ENCODE results near the gene MICAL2. TPM values are rescaled to one million over a fixed set of nuclear protein-coding genes. Genes with fewer than 3 reads are reported as not detected.
A peak's percentile ranks its signal among the peaks of the same experiment; 100 is the strongest.

The MICAL2 gene
- total RNA-seq, 1 experiment from 2014 or later, result 247 TPM

DNA sequence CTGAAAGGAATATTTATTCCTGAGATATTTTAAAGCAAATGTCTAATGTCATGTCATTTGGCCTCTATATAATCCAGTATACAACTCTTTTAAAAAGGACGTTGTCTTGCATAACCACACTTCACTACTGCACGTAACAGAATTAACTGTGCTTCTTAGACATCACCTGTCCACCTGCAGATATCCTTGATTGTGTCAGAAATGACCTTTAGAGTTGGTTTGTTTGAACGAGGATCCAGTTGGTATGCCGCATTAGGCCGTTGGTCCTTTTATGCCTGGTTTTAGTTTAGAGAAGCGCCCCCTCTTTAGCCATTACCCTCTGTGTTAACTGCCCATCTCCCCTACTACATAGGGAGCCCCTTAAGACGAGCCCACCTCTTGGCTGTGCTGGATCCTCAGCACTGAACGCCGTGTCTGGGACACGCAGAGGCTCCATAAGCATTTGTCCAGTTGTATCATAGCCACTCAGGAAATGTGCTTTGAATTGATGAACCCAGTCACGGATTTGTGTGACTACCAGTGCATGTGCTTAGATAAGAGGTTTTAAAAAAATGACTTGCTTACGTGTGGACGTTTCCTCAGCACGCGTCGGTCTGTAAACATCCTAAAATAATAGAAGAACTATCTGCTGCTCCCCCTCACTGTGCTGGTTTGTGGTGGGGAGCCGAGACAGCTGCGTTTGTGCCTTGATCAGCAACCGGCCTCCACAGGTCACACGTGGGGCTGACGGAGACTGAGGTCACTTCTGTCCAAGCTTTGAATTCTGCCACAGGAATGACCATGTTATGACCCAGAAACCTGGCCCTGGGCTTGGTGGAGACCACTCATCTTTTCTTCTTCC is 4.0 kb downstream of the MICAL2 start:
- H3K9me3 ChIP-seq, result no peaks in the 10 kb centered on the region
- H3K36me3 ChIP-seq (ENCODE audit: control insufficient read depth, insufficient read depth, low read length), result peaks cover 4% of the 10 kb centered on the region
- H3K4me1 ChIP-seq, result peaks cover 73% of the 10 kb centered on the region
- Mint-ChIP-seq H3K27ac (ENCODE audit: unreplicated experiment) (peak overlapping the region; percentile 83), H3K36me3 (ENCODE audit: insufficient read depth, unreplicated experiment) (peaks cover 58% of the 10 kb centered on the region), H3K4me1 (ENCODE audit: low read depth, unreplicated experiment) (peaks cover 68% of the 10 kb centered on the region), H3K9me3 (ENCODE audit: unreplicated experiment) (no peaks in the 10 kb centered on the region), H3K27me3 (ENCODE audit: insufficient read depth, unreplicated experiment) (no peaks in the 10 kb centered on the region), H3K4me3 (ENCODE audit: unreplicated experiment) (peak overlapping the region; percentile 83)
- intact Hi-C loops (cut with micrococcal nuclease; ENCODE audit: unreplicated experiment), result loop anchor here (1.0 to 5.0 kb wide), 4 partner anchors 30 to 168 kb away; no protein-coding TSS in a partner anchor
- ChIA-PET POLR2A (no interaction called here), CTCF (no interaction called here)
- H3K4me3 ChIP-seq (ENCODE audit: low read depth, low read length), result no peak overlapping the region
- DNase-seq, result peak in 1 of 2 experiments; percentile 73
- BruUV-seq (replicated peaks), result TSS peak; percentile 8
- TF ChIP-seq, protein P1, sequence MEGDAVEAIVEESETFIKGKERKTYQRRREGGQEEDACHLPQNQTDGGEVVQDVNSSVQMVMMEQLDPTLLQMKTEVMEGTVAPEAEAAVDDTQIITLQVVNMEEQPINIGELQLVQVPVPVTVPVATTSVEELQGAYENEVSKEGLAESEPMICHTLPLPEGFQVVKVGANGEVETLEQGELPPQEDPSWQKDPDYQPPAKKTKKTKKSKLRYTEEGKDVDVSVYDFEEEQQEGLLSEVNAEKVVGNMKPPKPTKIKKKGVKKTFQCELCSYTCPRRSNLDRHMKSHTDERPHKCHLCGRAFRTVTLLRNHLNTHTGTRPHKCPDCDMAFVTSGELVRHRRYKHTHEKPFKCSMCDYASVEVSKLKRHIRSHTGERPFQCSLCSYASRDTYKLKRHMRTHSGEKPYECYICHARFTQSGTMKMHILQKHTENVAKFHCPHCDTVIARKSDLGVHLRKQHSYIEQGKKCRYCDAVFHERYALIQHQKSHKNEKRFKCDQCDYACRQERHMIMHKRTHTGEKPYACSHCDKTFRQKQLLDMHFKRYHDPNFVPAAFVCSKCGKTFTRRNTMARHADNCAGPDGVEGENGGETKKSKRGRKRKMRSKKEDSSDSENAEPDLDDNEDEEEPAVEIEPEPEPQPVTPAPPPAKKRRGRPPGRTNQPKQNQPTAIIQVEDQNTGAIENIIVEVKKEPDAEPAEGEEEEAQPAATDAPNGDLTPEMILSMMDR (IDR thresholded peaks at IDR 0.05; ENCODE audit: insufficient read depth in 1 of 2, low read depth in 1 of 2, low read length in 1 of 2, severe bottlenecking in 1 of 2, unreplicated experiment in 1 of 2), result no peak
- H3K27me3 ChIP-seq (replicated peaks; ENCODE audit: control insufficient read depth, insufficient read depth, low read length), result no peaks in the 10 kb centered on the region

DNA sequence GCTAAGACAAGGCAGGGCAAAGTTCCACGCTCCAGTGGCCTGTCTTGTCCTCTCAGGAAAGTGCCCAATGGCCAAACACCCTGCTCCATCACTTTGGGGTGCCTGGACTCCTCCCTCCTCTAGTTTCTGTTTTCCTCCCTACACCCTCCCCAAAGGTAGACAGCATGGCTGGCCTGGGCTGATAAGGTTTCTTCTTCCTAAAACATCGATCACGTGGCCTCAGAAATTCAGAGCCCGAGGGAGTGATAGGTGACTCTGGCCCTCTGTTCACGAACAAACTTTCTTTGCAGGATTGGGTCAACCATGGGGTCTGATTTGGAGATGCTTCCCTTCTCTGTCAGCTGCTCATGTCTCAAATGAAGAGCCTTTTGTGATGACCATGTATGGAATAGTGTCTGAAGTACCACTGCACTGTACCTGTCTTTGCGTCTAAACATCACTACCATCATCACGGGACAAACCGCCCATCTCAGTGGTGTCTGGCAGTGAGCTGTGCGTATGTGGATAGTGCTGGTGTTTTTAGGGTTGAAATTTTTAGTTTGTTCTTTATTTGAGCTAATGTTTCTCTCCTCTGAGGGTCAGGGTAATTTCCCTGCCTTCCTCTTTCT is 6.1 kb downstream of the MICAL2 start:
- POLR2A ChIA-PET, result interaction anchor here (0.7 kb wide), 1 partner anchor 67 kb away, joined by 9 read pairs; no protein-coding TSS in a partner anchor
- H3K4me1 ChIP-seq, result peaks cover 88% of the 10 kb centered on the region
- H3K27me3 Mint-ChIP-seq (ENCODE audit: insufficient read depth, unreplicated experiment), result no peaks in the 10 kb centered on the region

DNA sequence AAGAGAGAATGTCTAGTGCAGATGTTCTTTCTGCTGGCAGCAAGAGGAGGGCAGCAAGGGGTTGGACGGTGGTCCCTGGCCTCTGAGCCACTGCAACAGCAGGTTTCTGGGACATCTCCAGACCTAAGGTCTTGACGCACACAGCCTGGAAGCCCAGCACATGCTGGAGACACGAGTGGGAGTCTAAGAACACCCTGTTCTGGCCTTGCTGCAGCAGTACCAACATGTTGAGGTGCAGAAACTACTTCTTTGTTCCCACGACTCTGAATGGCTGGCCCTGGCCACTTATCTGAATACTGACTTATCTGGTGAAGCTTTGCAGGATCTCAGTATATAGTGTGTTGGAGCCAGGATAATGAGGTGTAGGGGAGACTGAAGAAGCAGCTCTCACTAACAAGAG is 6.8 kb downstream of the MICAL2 start:
- H3K4me3 Mint-ChIP-seq (ENCODE audit: unreplicated experiment), result no peak overlapping the region
- Histone ChIP-seq H3K36me3 (ENCODE audit: control insufficient read depth, insufficient read depth, low read length) (peaks cover 2% of the 10 kb centered on the region), H3K27me3 (replicated peaks; ENCODE audit: control insufficient read depth, insufficient read depth, low read length) (no peaks in the 10 kb centered on the region), H3K9me3 (no peaks in the 10 kb centered on the region), H3K4me1 (peaks cover 90% of the 10 kb centered on the region), H3K4me3 (ENCODE audit: low read depth, low read length) (no peak overlapping the region)
- no peaks in the 10 kb centered on the region for H3K9me3 Mint-ChIP-seq (ENCODE audit: unreplicated experiment)
- peak overlapping the region; percentile 86 for H3K27ac Mint-ChIP-seq (ENCODE audit: unreplicated experiment)
- POLR2A ChIA-PET, result no interaction called here
- no peaks in the 10 kb centered on the region for H3K27me3 Mint-ChIP-seq (ENCODE audit: insufficient read depth, unreplicated experiment)
- no TSS peak for BruUV-seq (replicated peaks)
- peaks cover 81% of the 10 kb centered on the region for H3K4me1 Mint-ChIP-seq (ENCODE audit: low read depth, unreplicated experiment)
- TF ChIP-seq, protein P1 (IDR thresholded peaks at IDR 0.05; ENCODE audit: insufficient read depth in 1 of 2, low read depth in 1 of 2, low read length in 1 of 2, severe bottlenecking in 1 of 2, unreplicated experiment in 1 of 2), result no peak
- DNase-seq, result no peak
- CTCF ChIA-PET, result interaction anchor here (0.6 kb wide), 1 partner anchor 102 kb away, joined by 4 read pairs; no protein-coding TSS in a partner anchor
- intact Hi-C loops (cut with micrococcal nuclease; ENCODE audit: unreplicated experiment), result no loop called here
- peaks cover 74% of the 10 kb centered on the region for H3K36me3 Mint-ChIP-seq (ENCODE audit: insufficient read depth, unreplicated experiment)

More for the DNA sequence above, 6.1 kb downstream of the MICAL2 start:
- intact Hi-C loops (cut with micrococcal nuclease; ENCODE audit: unreplicated experiment), result no loop called here
- H3K4me3 ChIP-seq (ENCODE audit: low read depth, low read length), result no peak overlapping the region
- Mint-ChIP-seq H3K4me1 (ENCODE audit: low read depth, unreplicated experiment) (peaks cover 81% of the 10 kb centered on the region), H3K27ac (ENCODE audit: unreplicated experiment) (peak overlapping the region; percentile 86), H3K36me3 (ENCODE audit: insufficient read depth, unreplicated experiment) (peaks cover 67% of the 10 kb centered on the region), H3K4me3 (ENCODE audit: unreplicated experiment) (no peak overlapping the region), H3K9me3 (ENCODE audit: unreplicated experiment) (no peaks in the 10 kb centered on the region)
- CTCF ChIA-PET, result interaction anchor here (0.6 to 1.2 kb wide), 2 partner anchors 9 to 103 kb away, joined by 3 to 4 read pairs; no protein-coding TSS in a partner anchor
- no peak for DNase-seq
- no peaks in the 10 kb centered on the region for H3K9me3 ChIP-seq
- TF ChIP-seq, protein P1 (IDR thresholded peaks at IDR 0.05; ENCODE audit: insufficient read depth in 1 of 2, low read depth in 1 of 2, low read length in 1 of 2, severe bottlenecking in 1 of 2, unreplicated experiment in 1 of 2), result no peak
- H3K27me3 ChIP-seq (replicated peaks; ENCODE audit: control insufficient read depth, insufficient read depth, low read length), result no peaks in the 10 kb centered on the region
- no TSS peak for BruUV-seq (replicated peaks)
- peaks cover 4% of the 10 kb centered on the region for H3K36me3 ChIP-seq (ENCODE audit: control insufficient read depth, insufficient read depth, low read length)

All from Caco-2 (cell line).